K562 (cell line): Measurements from ENCODE around the gene TLNRD1. TPM values are rescaled to one million over a fixed set of nuclear protein-coding genes. Genes with fewer than 3 reads are reported as not detected.

Source experiments
- ATAC-seq: fragments of 200-7000 bp; cut with Tn5 transposase; 3 replicates; pipeline ENCODE4 v1.9.1; 2020; ENCODE audit warnings: moderate library complexity
- BruUV-seq: library from RNA; stranded (reverse); fragments of 400-500 nt; replicated peaks from 2 replicates; lab custom pipeline; 2021; lab: Mats Ljungman, UMichigan
- CTCF ChIA-PET: fragments of 300-600 bp; formaldehyde crosslinking; extraction: SDS; loops from one replicate; lab custom pipeline; 2021; ENCODE audit warnings: low intra/inter-chr PET ratio; lab: Yijun Ruan, JAX
- POLR2A ChIA-PET: fragments of 300-600, 350-650 bp; sonication (Branson Sonifier 250); formaldehyde crosslinking; extraction: SDS; loops from one replicate; lab custom pipeline; 2021; ENCODE audit warnings: antibody characterized with exemption, inconsistent platforms; lab: Yijun Ruan, JAX
- DNase-seq, 4 experiments: peaks; one replicate each; pipeline versions ENCODE4 v3.0.0 to v3.0.0-alpha.2; 2011 to 2018; ENCODE audit warnings: low spot score in 3 of 4, mixed read lengths in 3 of 4; ENCODE audit errors: extremely low read depth in 1 of 4
- FAIRE-seq: peaks from 2 replicates; lab custom pipeline; 2011; peaks lifted over from hg19 to GRCh38; lab: Jason Lieb, UNC
- H2AFZ ChIP-seq: 2 replicates; pipeline ENCODE4 v1.6.0; 2011; ENCODE audit warnings: low read depth, low read length, control low read depth, inconsistent platforms
- H3K27ac ChIP-seq: fragments of 200-600 bp; 3 replicates; pipeline ENCODE4 v1.8.0; 2011; ENCODE audit warnings: low read depth, mild to moderate bottlenecking, control low read depth, inconsistent platforms, low read length, moderate library complexity, mixed read lengths; ENCODE audit errors: extremely low read depth
- H3K27me3 ChIP-seq, 2 experiments: fragments of 300-600 bp in 1 of 2; 2 replicates in 1 of 2; 3 replicates in 1 of 2; pipeline versions ENCODE4 v1.6.0 to v1.8.0; 2011; ENCODE audit warnings: inconsistent platforms in 2 of 2, low read length in 2 of 2, mild to moderate bottlenecking in 1 of 2, mixed read lengths in 1 of 2, moderate library complexity in 1 of 2; ENCODE audit not compliant: control insufficient read depth in 2 of 2, insufficient read depth in 2 of 2
- H3K36me3 ChIP-seq: fragments of 300-600 bp; 3 replicates; pipeline ENCODE4 v1.8.0; 2011; ENCODE audit warnings: mild to moderate bottlenecking, low read length, inconsistent platforms; ENCODE audit not compliant: control insufficient read depth, insufficient read depth
- H3K4me1 ChIP-seq, 2 experiments: fragments of 200-600 bp in 1 of 2; replicated peaks in 1 of 2; 2 replicates in 1 of 2; 3 replicates in 1 of 2; pipeline versions ENCODE4 v1.5.1 to v1.8.0; 2011; ENCODE audit warnings: inconsistent platforms in 2 of 2, low read length in 2 of 2, mild to moderate bottlenecking in 1 of 2, mixed read lengths in 1 of 2, moderate library complexity in 1 of 2; ENCODE audit not compliant: control insufficient read depth in 2 of 2, insufficient read depth in 2 of 2
- H3K4me2 ChIP-seq: 2 replicates; pipeline ENCODE4 v1.6.1; 2011; ENCODE audit warnings: low read length, control low read depth, inconsistent platforms, mixed read lengths; ENCODE audit not compliant: insufficient read depth
- H3K4me3 ChIP-seq: fragments of 200-600 bp; sonication (generic), shearing (Covaris generic); 2 replicates; pipeline ENCODE4 v1.5.1; 2016; ENCODE audit warnings: control low read depth, inconsistent platforms
- H3K79me2 ChIP-seq: fragments of 200-600 bp; 3 replicates; pipeline ENCODE4 v1.8.0; 2011; ENCODE audit warnings: low read length, inconsistent platforms; ENCODE audit not compliant: control insufficient read depth, insufficient read depth
- H3K9ac ChIP-seq, 2 experiments: 2 replicates each; pipeline versions ENCODE4 v1.6.0 to v1.6.1; 2011; ENCODE audit warnings: low read depth in 2 of 2, low read length in 2 of 2, control low read depth in 1 of 2, inconsistent platforms in 1 of 2, mild to moderate bottlenecking in 1 of 2, mixed read lengths in 1 of 2; ENCODE audit not compliant: insufficient read depth in 1 of 2
- H3K9me1 ChIP-seq: one replicate; pipeline ENCODE4 v1.6.0; 2011; ENCODE audit warnings: inconsistent platforms, mild to moderate bottlenecking, low read length, moderate library complexity; ENCODE audit not compliant: control insufficient read depth, insufficient read depth
- H3K9me3 ChIP-seq: replicated peaks from 2 replicates; pipeline ENCODE4 v1.5.1; 2011; ENCODE audit warnings: low read depth, low read length, inconsistent platforms; ENCODE audit not compliant: control insufficient read depth, insufficient read depth
- H4K20me1 ChIP-seq: replicated peaks from 2 replicates; pipeline ENCODE4 v1.6.1; 2011; ENCODE audit warnings: low read length, inconsistent platforms, mixed read lengths; ENCODE audit not compliant: control insufficient read depth, insufficient read depth
- CBFA2T2 ChIP-seq: fragments of 450-650 bp; conservative IDR thresholded peaks from 2 replicates; pipeline ENCODE4 v1.6.1; 2017; ENCODE audit warnings: mild to moderate bottlenecking
- CTCF ChIP-seq, 3 experiments: IDR thresholded peaks in 2 of 3; conservative IDR thresholded peaks in 1 of 3; 2 replicates each; pipeline ENCODE4 v1.5.1; 2011 to 2012; ENCODE audit warnings: low read length in 3 of 3, mild to moderate bottlenecking in 3 of 3, control low read depth in 2 of 3, improper control_type of control experiment in 1 of 3, inconsistent platforms in 1 of 3, low read depth in 1 of 3, mixed read lengths in 1 of 3, moderate library complexity in 1 of 3; ENCODE audit not compliant: insufficient read depth in 2 of 3
- DACH1 ChIP-seq: fragments of 450-650 bp; IDR thresholded peaks from 2 replicates; pipeline ENCODE4 v1.6.1; 2018; ENCODE audit not compliant: partially characterized antibody
- EP300 ChIP-seq: IDR thresholded peaks from 2 replicates; pipeline ENCODE4 v1.6.1; 2012; ENCODE audit warnings: low read length, improper control_type of control experiment
- KLF1 ChIP-seq: fragments of 450-650 bp; IDR thresholded peaks from 2 replicates; pipeline ENCODE4 v1.6.1; 2016; ENCODE audit warnings: missing genetic modification characterization, missing compliant biosample characterization
- L3MBTL2 ChIP-seq: fragments of 450-650 bp; IDR thresholded peaks from 2 replicates; pipeline ENCODE4 v1.6.1; 2016; ENCODE audit warnings: mild to moderate bottlenecking, moderate library complexity
- MNT ChIP-seq, 2 experiments: fragments of 450-650 bp; conservative IDR thresholded peaks; 2 replicates each; pipeline ENCODE4 v1.6.1; 2017; ENCODE audit warnings: mild to moderate bottlenecking in 2 of 2, moderate library complexity in 2 of 2
- MYC ChIP-seq, 2 experiments: fragments of 250-450 bp in 1 of 2; sonication (Bioruptor Pico) in 1 of 2; IDR thresholded peaks; 2 replicates each; pipeline versions ENCODE4 v1.5.1 to v1.6.1; 2012 to 2021; ENCODE audit warnings: low read depth in 2 of 2, borderline replicate concordance in 1 of 2, improper control_type of control experiment in 1 of 2, low read length in 1 of 2, mild to moderate bottlenecking in 1 of 2, moderate library complexity in 1 of 2
- TFAP4 ChIP-seq: sonication (generic); formaldehyde crosslinking; IDR thresholded peaks from 2 replicates; pipeline ENCODE4 v1.8.0; 2022; ENCODE audit warnings: missing genetic modification reagents, mild to moderate bottlenecking, moderate library complexity, borderline replicate concordance
- ZNF592 ChIP-seq: fragments of 450-650 bp; IDR thresholded peaks from 2 replicates; pipeline ENCODE4 v1.6.1; 2017; ENCODE audit warnings: antibody characterized with exemption, mild to moderate bottlenecking
- WGBS: fragments of 100-300 bp; shearing (Covaris generic); methylation state at CpG from one replicate; pipeline ENCODE4 v1.1.6; 2016; ENCODE audit warnings: low coverage, mixed read lengths; ENCODE audit not compliant: insufficient coverage; ENCODE audit errors: missing lambda C conversion rate; 5-methylcytosine and 5-hydroxymethylcytosine counted together
- in situ Hi-C: fragments of 300-500 bp; cut with MboI; formaldehyde crosslinking; loops from 4 replicates; pipeline ENCODE4 v1.15.0; 2018; ENCODE audit warnings: inconsistent platforms, mixed read lengths
- intact Hi-C: fragments of 100-400 bp; cut with micrococcal nuclease; formaldehyde crosslinking; loops from 2 replicates; pipeline ENCODE4 v1.14.2; 2022
- polyA plus RNA-seq, 8 experiments: library from polyadenylated mRNA; depleted of rRNA in 4 of 8; stranded (reverse) in 5 of 8; unstranded in 3 of 8; fragments of >200 nt; fragmentation: Nextera tagmentation in 2 of 8; fragmentation: Illumina TruSeq in 1 of 8; extraction: Ambion mirVana in 2 of 8; extraction: Trizol in 1 of 8; gene quantifications; 2 replicates each; pipeline versions ENCODE4 v1.2.1 to v1.2.3, GENCODE V29; 2011 to 2014; ENCODE audit warnings: inconsistent platforms in 1 of 8, missing spikeins in 1 of 8
- total RNA-seq, 7 experiments: library from RNA; depleted of rRNA in 6 of 7; stranded (reverse); fragments of >200 nt in 6 of 7; fragmentation: Illumina TruSeq in 2 of 7; extraction: Trizol in 2 of 7; gene quantifications; 2 replicates each; pipeline versions ENCODE4 v1.2.1 to v1.2.3, GENCODE V29; 2011 to 2021; ENCODE audit warnings: low replicate concordance in 1 of 7

The TLNRD1 gene
- total and polyA plus RNA-seq, 9 of the 15 experiments (the other 6 are each of a cell fraction or from before 2014, with no cell fraction given), result 1.1 to 33.1 (median 5.7) TPM

GRCh38 chr15:80991421-80991820, 9.3 kb upstream of the TLNRD1 start:
- Histone ChIP-seq H3K4me3 (no peak overlapping the region), H3K9me1 (no peaks in the 10 kb centered on the region), H3K36me3 (peaks cover 13% of the 10 kb centered on the region; the same call in 1 of the 3 replicates), H3K27ac (0 out of 3 replicates have a peak overlapping the region, but pooled peaks have one; percentile 23), H3K79me2 (peaks cover 31% of the 10 kb centered on the region), H4K20me1 (peaks cover 7% of the 10 kb centered on the region), H3K9me3 (no peaks in the 10 kb centered on the region), H3K9ac (peak overlapping the region in 1 of 2 experiments; percentile 69; a peak in 1 of 4 replicates), H3K4me2 (peak overlapping the region; percentile 74), H3K4me1 (peaks cover 3 to 33% of the 10 kb centered on the region in 2 experiments), H3K27me3 (no peaks in the 10 kb centered on the region), H2AFZ (peak overlapping the region; percentile 87)
- no TSS peak for BruUV-seq
- POLR2A ChIA-PET, result interaction anchor here (1.2 to 1.4 kb wide), 2 partner anchors 57 to 275 kb away, joined by 3 to 5 read pairs; no protein-coding TSS in a partner anchor
- WGBS, result 30% methylated on average over 5 of the region's 5 CpGs
- in situ Hi-C loops (no loop called here), intact Hi-C loops (loop anchor here (1.0 kb wide), 1 partner anchor 14 kb away; no protein-coding TSS in a partner anchor)
- CTCF ChIA-PET, result interaction anchor here (0.6 to 0.7 kb wide), 2 partner anchors 185 to 1651 kb away, joined by 3 read pairs; no protein-coding TSS in a partner anchor
- FAIRE-seq (peak; percentile 74), DNase-seq (peak; percentile 46 to 77 (median 56)), ATAC-seq (peak; percentile 59)
- TF ChIP-seq MYC (IDR thresholded peaks at IDR 0.05; ENCODE audit: low read depth, low read length) (peak; percentile 66; the same call in 1 of the 2 replicates), MYC (CRISPR knock-in tag; IDR thresholded peaks at IDR 0.05; ENCODE audit: borderline replicate concordance, low read depth) (no peak), KLF1 (no peak), DACH1 (peak; percentile 75), L3MBTL2 (peak; percentile 51; the same call in 1 of the 2 replicates), TFAP4 (CRISPR knock-in tag) (peak; percentile 77), ZNF592 (peak; percentile 30; the same call in 1 of the 2 replicates), CBFA2T2 (peak; percentile 17), CTCF (IDR thresholded peaks at IDR 0.05 in 2 of 3, conservative IDR thresholded peaks at IDR 0.05 in 1 of 3; ENCODE audit: insufficient read depth in 2 of 3, low read depth in 1 of 3, low read length in 3 of 3) (peak; percentile 19 to 48 (median 23); a peak in 2 of 6 replicates), MNT (conservative IDR thresholded peaks at IDR 0.05) (peak in 1 of 2 experiments; percentile 49; a peak in 1 of 4 replicates), EP300 (0 out of 2 replicates have a peak, but pooled peaks have one; percentile 5)
